HG03108 (cell line): Measurements from ENCODE around the gene LRRC2.
"Not testable (repeated sequence)": the region's sequence is repeated elsewhere in the genome, so short reads cannot be mapped to it uniquely, and the experiment has no call there.

Source experiments
- ATAC-seq: cut with Tn5 transposase; IDR thresholded peaks from one replicate; pipeline ENCODE4 v1.9.1; 2021; ENCODE audit warnings: moderate library complexity; ENCODE audit not compliant: unreplicated experiment

Gene LRRC2

GRCh38 chr3:46584598-46585467 lies 18.7 kb upstream of the LRRC2 start:
- ATAC-seq, result no peak

GRCh38 chr3:46580675-46581074 lies 14.6 kb upstream of the LRRC2 start:
- no peak for ATAC-seq

GRCh38 chr3:46579756-46580286 lies 13.7 kb upstream of the LRRC2 start:
- ATAC-seq, result no peak

GRCh38 chr3:46578973-46579755 lies 13.1 kb upstream of the LRRC2 start:
- no peak for ATAC-seq

- not testable (repeated sequence) for ATAC-seq
Observed at GRCh38 chr3:46577580-46578249, 11.6 kb upstream of the LRRC2 start.

GRCh38 chr3:46576879-46577278 lies 10.8 kb upstream of the LRRC2 start:
- ATAC-seq, result no peak

- no peak for ATAC-seq
Observed at GRCh38 chr3:46576386-46576785, 10.3 kb upstream of the LRRC2 start.

GRCh38 chr3:46575577-46576222 lies 9.6 kb upstream of the LRRC2 start:
- no peak for ATAC-seq

- no peak for ATAC-seq
Observed at GRCh38 chr3:46574881-46575576, 8.9 kb upstream of the LRRC2 start.

GRCh38 chr3:46574243-46574646 lies 8.1 kb upstream of the LRRC2 start:
- ATAC-seq, result no peak

GRCh38 chr3:46573701-46574100 lies 7.6 kb upstream of the LRRC2 start:
- ATAC-seq, result no peak

GRCh38 chr3:46571684-46572083 lies 5.6 kb upstream of the LRRC2 start:
- ATAC-seq, result no peak

GRCh38 chr3:46565607-46566039 lies 479 bp downstream of the LRRC2 start:
- ATAC-seq, result no peak

- no peak for ATAC-seq
Observed at GRCh38 chr3:46565077-46565476, 1.0 kb downstream of the LRRC2 start.

GRCh38 chr3:46564190-46565021 lies 1.7 kb downstream of the LRRC2 start:
- no peak for ATAC-seq

- no peak for ATAC-seq
Observed at GRCh38 chr3:46561951-46562350, 4.2 kb downstream of the LRRC2 start.

- ATAC-seq, result no peak
Observed at GRCh38 chr3:46561511-46561910, 4.6 kb downstream of the LRRC2 start.

GRCh38 chr3:46559091-46559704 lies 6.9 kb downstream of the LRRC2 start:
- no peak for ATAC-seq
